Testis (tissue), 3 donors: ENCODE measurements around the gene PLAC8. TPM values are rescaled to one million over a fixed set of nuclear protein-coding genes. Genes with fewer than 3 reads are reported as not detected.
"Not testable (repeated sequence)": the region's sequence is repeated elsewhere in the genome, so short reads cannot be mapped to it uniquely, and the experiment has no call there.

Source experiments
- DNase-seq: peaks from one replicate; pipeline ENCODE4 v3.0.0-alpha.2; 2019
- H3K27ac ChIP-seq, 2 donors: fragments of 200-600 bp; sonication (generic); one replicate each; pipeline ENCODE4 v1.5.1; 2019
- H3K27me3 ChIP-seq: fragments of 200-600 bp; sonication (generic); one replicate; pipeline ENCODE4 v1.5.1; 2019
- H3K36me3 ChIP-seq: fragments of 200-600 bp; sonication (generic); one replicate; pipeline ENCODE4 v1.5.1; 2017; ENCODE audit warnings: low read depth; ENCODE audit errors: missing control alignments
- H3K4me1 ChIP-seq: fragments of 200-600 bp; sonication (generic); one replicate; pipeline ENCODE4 v1.5.1; 2019
- H3K4me3 ChIP-seq, 2 donors: fragments of 200-600 bp; sonication (generic); one replicate each; pipeline ENCODE4 v1.5.1; 2017 to 2019
- H3K9me3 ChIP-seq: fragments of 200-600 bp; sonication (generic); one replicate; pipeline ENCODE4 v1.5.1; 2017
- POLR2A ChIP-seq: fragments of 450-650 bp; IDR thresholded peaks from one replicate; pipeline ENCODE4 v1.6.1; 2017; ENCODE audit warnings: antibody characterized with exemption, mild to moderate bottlenecking, moderate library complexity
- WGBS, 2 donors: methylation state at CpG; one replicate each; pipeline ENCODE4 v1.1.5; 2018; 5-methylcytosine and 5-hydroxymethylcytosine counted together
- intact Hi-C: fragments of 100-400 bp; cut with DNase I; formaldehyde crosslinking; loops from one replicate; pipeline ENCODE4 v1.15.1; 2023; ENCODE audit warnings: low total_unique reads
- polyA plus RNA-seq: library from polyadenylated mRNA; stranded (reverse); fragments of 350-450 nt; fragmentation: Illumina TruSeq; extraction: RNeasy Lipid Tissue Mini Kit (QIAGEN cat#74804); gene quantifications from one replicate; pipeline ENCODE4 v1.2.3, GENCODE V29; 2014; ENCODE audit warnings: low read depth, low replicate concordance; ENCODE audit not compliant: insufficient read depth
- total RNA-seq, 2 donors: library from RNA; depleted of rRNA; stranded (reverse); fragments of >200 nt; gene quantifications; one replicate each; pipeline ENCODE4 v1.2.3, GENCODE V29; 2016
- TF ChIP-seq, protein P1 (sequence below), 3 experiments: fragments of 450-650 bp in 2 of 3; fragments of 200-600 bp in 1 of 3; sonication (generic) in 1 of 3; IDR thresholded peaks; one replicate each; pipeline ENCODE4 v1.5.1; 2016 to 2019; ENCODE audit warnings: antibody characterized with exemption in 3 of 3, mild to moderate bottlenecking in 2 of 3, moderate library complexity in 1 of 3

The PLAC8 gene
- total and polyA plus RNA-seq, 3 donors from 2014 or later, result 0.55 to 2.0 (median 1.3) TPM

DNA sequence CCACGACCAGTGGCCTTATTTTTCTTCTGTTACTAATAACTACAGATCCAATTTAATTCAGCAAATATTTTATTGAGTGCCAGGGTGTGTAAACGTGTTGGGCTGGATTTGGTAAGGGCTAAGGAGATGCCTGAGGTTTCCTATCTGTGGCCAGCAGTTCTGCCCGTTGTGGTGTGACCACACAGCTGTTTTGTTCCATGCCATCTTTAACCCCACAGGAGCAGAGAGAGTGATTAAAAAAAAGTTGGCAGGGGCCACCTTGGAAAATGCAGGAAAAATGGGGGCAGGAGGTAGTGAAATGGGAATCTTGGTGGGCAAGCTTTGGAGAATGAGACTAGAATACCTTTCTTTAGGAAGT lies 1.1 kb downstream of the PLAC8 start:
- Histone ChIP-seq H3K4me1 (peaks cover 5% of the 10 kb centered on the region), H3K36me3 (no peaks in the 10 kb centered on the region), H3K9me3 (no peaks in the 10 kb centered on the region), H3K27ac (no peak overlapping the region), H3K27me3 (no peaks in the 10 kb centered on the region), H3K4me3 (no peak overlapping the region)
- DNase-seq, result no peak
- TF ChIP-seq, protein P1, sequence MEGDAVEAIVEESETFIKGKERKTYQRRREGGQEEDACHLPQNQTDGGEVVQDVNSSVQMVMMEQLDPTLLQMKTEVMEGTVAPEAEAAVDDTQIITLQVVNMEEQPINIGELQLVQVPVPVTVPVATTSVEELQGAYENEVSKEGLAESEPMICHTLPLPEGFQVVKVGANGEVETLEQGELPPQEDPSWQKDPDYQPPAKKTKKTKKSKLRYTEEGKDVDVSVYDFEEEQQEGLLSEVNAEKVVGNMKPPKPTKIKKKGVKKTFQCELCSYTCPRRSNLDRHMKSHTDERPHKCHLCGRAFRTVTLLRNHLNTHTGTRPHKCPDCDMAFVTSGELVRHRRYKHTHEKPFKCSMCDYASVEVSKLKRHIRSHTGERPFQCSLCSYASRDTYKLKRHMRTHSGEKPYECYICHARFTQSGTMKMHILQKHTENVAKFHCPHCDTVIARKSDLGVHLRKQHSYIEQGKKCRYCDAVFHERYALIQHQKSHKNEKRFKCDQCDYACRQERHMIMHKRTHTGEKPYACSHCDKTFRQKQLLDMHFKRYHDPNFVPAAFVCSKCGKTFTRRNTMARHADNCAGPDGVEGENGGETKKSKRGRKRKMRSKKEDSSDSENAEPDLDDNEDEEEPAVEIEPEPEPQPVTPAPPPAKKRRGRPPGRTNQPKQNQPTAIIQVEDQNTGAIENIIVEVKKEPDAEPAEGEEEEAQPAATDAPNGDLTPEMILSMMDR (IDR thresholded peaks at IDR 0.05), result no peak
- TF ChIP-seq POLR2A, result no peak
- WGBS, 2 donors, result 60 to 63% methylated on average over 3 of the region's 3 CpGs
- intact Hi-C loops, result no loop called here

GRCh38 chr4:83112678-83113428 lies 1.7 kb downstream of the PLAC8 start:
- no peaks in the 10 kb centered on the region for H3K27me3 ChIP-seq
- no peak for DNase-seq
- intact Hi-C loops, result no loop called here
- H3K27ac ChIP-seq, result no peak overlapping the region
- no peak overlapping the region for H3K4me3 ChIP-seq
- H3K4me1 ChIP-seq, result peaks cover 5% of the 10 kb centered on the region
- H3K36me3 ChIP-seq, result no peaks in the 10 kb centered on the region
- H3K9me3 ChIP-seq, result no peaks in the 10 kb centered on the region
- 58 to 68% methylated on average over 16 of the region's 16 CpGs for WGBS, 2 donors
- TF ChIP-seq, protein P1 (IDR thresholded peaks at IDR 0.05), result no peak
- no peak for TF ChIP-seq POLR2A

DNA sequence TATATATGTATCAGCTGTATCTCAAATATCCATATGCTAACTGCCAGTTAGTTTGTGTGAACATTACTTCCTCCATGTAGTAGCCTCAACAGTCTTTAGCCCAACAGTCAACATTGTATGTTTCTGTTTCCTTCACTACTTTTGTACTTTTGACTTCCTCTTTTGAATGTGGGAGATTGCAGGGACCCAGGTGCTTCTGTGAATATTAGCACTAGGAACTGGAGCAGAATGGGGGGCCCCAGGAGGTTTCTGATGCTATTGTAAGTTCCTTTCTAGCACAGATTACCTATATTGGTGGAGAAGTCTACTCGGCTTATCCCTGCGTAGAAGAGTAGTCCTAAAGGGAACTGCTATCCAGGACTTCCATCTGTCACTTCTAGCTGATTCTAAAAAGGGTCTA lies 2.3 kb downstream of the PLAC8 start:
- no peaks in the 10 kb centered on the region for H3K36me3 ChIP-seq
- peaks cover 5% of the 10 kb centered on the region for H3K4me1 ChIP-seq
- H3K9me3 ChIP-seq, result no peaks in the 10 kb centered on the region
- TF ChIP-seq, protein P1 (IDR thresholded peaks at IDR 0.05), result no peak
- TF ChIP-seq POLR2A, result no peak
- H3K27me3 ChIP-seq, result no peaks in the 10 kb centered on the region
- 81 to 90% methylated on average over 2 of the region's 2 CpGs for WGBS, 2 donors
- H3K4me3 ChIP-seq, result no peak overlapping the region
- H3K27ac ChIP-seq, result no peak overlapping the region
- intact Hi-C loops, result no loop called here
- no peak for DNase-seq

GRCh38 chr4:83111751-83112141 lies 2.8 kb downstream of the PLAC8 start:
- 85 to 87% methylated on average over 7 of the region's 7 CpGs for WGBS, 2 donors
- H3K27ac ChIP-seq, H3K4me1 ChIP-seq, H3K36me3 ChIP-seq, H3K4me3 ChIP-seq, intact Hi-C loops, H3K9me3 ChIP-seq, H3K27me3 ChIP-seq, DNase-seq: not testable (repeated sequence)

GRCh38 chr4:83110970-83111750 lies 3.4 kb downstream of the PLAC8 start:
- WGBS, 2 donors, result 60 to 71% methylated on average over 8 of the region's 8 CpGs
- TF ChIP-seq, protein P1 (IDR thresholded peaks at IDR 0.05), result no peak
- TF ChIP-seq POLR2A, result no peak
- Histone ChIP-seq H3K27ac (no peak overlapping the region), H3K4me1 (peaks cover 5% of the 10 kb centered on the region), H3K4me3 (peak overlapping the region in 1 of 2 donors; percentile 62), H3K36me3 (no peaks in the 10 kb centered on the region), H3K9me3 (no peaks in the 10 kb centered on the region), H3K27me3 (no peaks in the 10 kb centered on the region)
- intact Hi-C loops, result no loop called here
- no peak for DNase-seq
